IMR-90 (cell line): ENCODE results near the gene PIP4K2A.

Experiments
- CEBPB ChIP-seq: IDR thresholded peaks from 2 replicates; pipeline ENCODE4 v1.6.1; 2012; ENCODE audit warnings: low read depth, low read length, improper control_type of control experiment
- FOS ChIP-seq: fragments of 150-350 bp; IDR thresholded peaks from 2 replicates; pipeline ENCODE4 v1.6.1; 2016; ENCODE audit warnings: low read depth, low read length
- POLR2A ChIP-seq: IDR thresholded peaks from 2 replicates; pipeline ENCODE4 v1.6.1; 2012; ENCODE audit warnings: mild to moderate bottlenecking, low read depth, low read length
- TF ChIP-seq, protein P1 (sequence below): conservative IDR thresholded peaks from 2 replicates; pipeline ENCODE4 v1.5.1; 2012; ENCODE audit warnings: mild to moderate bottlenecking, low read depth, low read length, improper control_type of control experiment
- TF ChIP-seq, protein P2 (sequence below): fragments of 150-350 bp; IDR thresholded peaks from 2 replicates; pipeline ENCODE4 v1.6.1; 2017; ENCODE audit warnings: mild to moderate bottlenecking, antibody characterized with exemption, low read length, low read depth

DNA sequence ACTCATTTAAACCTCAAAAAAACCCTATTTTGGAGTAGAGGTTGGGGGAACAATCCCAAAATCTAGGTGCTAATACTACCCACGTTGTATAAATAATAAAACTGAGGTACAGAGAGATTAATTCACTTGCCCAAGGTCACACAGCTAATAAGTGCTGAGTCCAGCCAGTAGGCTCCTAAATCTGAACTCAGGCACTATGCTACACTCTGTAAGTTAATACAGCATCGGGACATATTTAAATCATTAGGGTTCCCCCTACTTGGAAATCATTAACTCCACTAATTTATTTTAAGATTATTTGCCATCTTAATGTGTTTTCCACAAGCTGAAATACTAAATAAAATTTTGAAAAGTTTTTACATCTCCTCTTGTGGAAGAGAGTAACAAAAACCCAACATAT is 24.2 kb downstream of the PIP4K2A start:
- TF ChIP-seq, protein P1, sequence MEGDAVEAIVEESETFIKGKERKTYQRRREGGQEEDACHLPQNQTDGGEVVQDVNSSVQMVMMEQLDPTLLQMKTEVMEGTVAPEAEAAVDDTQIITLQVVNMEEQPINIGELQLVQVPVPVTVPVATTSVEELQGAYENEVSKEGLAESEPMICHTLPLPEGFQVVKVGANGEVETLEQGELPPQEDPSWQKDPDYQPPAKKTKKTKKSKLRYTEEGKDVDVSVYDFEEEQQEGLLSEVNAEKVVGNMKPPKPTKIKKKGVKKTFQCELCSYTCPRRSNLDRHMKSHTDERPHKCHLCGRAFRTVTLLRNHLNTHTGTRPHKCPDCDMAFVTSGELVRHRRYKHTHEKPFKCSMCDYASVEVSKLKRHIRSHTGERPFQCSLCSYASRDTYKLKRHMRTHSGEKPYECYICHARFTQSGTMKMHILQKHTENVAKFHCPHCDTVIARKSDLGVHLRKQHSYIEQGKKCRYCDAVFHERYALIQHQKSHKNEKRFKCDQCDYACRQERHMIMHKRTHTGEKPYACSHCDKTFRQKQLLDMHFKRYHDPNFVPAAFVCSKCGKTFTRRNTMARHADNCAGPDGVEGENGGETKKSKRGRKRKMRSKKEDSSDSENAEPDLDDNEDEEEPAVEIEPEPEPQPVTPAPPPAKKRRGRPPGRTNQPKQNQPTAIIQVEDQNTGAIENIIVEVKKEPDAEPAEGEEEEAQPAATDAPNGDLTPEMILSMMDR, result no peak
- TF ChIP-seq, protein P2, sequence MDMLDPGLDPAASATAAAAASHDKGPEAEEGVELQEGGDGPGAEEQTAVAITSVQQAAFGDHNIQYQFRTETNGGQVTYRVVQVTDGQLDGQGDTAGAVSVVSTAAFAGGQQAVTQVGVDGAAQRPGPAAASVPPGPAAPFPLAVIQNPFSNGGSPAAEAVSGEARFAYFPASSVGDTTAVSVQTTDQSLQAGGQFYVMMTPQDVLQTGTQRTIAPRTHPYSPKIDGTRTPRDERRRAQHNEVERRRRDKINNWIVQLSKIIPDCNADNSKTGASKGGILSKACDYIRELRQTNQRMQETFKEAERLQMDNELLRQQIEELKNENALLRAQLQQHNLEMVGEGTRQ, result no peak
- TF ChIP-seq POLR2A (no peak), CEBPB (no peak), FOS (no peak)
